SK-N-SH (cell line): ENCODE data around the gene NEMP2.

Source experiments
- CHD2 ChIP-seq: fragments of 150-350 bp; IDR thresholded peaks from 2 replicates; pipeline ENCODE4 v1.6.1; 2018; ENCODE audit warnings: low read length; ENCODE audit not compliant: partially characterized antibody
- EP300 ChIP-seq, 2 experiments: IDR thresholded peaks; 2 replicates each; pipeline versions ENCODE4 v1.4.0 to v1.6.1; 2012; ENCODE audit warnings: borderline replicate concordance in 1 of 2, low read depth in 1 of 2, low read length in 1 of 2
- MXI1 ChIP-seq: IDR thresholded peaks from 2 replicates; pipeline ENCODE4 v1.6.1; 2012; ENCODE audit warnings: mild to moderate bottlenecking, low read depth, low read length, improper control_type of control experiment
- POLR2AphosphoS5 ChIP-seq: IDR thresholded peaks from 2 replicates; pipeline ENCODE4 v1.6.1; 2012; ENCODE audit warnings: low read depth, low read length
- TF ChIP-seq, protein P1 (sequence below): fragments of 200-600 bp; sonication (generic); IDR thresholded peaks from 2 replicates; pipeline ENCODE4 v1.6.1; 2017; ENCODE audit warnings: antibody characterized with exemption, mild to moderate bottlenecking, moderate library complexity

- TF ChIP-seq, protein P1, sequence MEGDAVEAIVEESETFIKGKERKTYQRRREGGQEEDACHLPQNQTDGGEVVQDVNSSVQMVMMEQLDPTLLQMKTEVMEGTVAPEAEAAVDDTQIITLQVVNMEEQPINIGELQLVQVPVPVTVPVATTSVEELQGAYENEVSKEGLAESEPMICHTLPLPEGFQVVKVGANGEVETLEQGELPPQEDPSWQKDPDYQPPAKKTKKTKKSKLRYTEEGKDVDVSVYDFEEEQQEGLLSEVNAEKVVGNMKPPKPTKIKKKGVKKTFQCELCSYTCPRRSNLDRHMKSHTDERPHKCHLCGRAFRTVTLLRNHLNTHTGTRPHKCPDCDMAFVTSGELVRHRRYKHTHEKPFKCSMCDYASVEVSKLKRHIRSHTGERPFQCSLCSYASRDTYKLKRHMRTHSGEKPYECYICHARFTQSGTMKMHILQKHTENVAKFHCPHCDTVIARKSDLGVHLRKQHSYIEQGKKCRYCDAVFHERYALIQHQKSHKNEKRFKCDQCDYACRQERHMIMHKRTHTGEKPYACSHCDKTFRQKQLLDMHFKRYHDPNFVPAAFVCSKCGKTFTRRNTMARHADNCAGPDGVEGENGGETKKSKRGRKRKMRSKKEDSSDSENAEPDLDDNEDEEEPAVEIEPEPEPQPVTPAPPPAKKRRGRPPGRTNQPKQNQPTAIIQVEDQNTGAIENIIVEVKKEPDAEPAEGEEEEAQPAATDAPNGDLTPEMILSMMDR, result no peak
- TF ChIP-seq MXI1 (no peak), POLR2AphosphoS5 (no peak), EP300 (IDR thresholded peaks at IDR 0.05; ENCODE audit: borderline replicate concordance in 1 of 2, low read depth in 1 of 2, low read length in 1 of 2) (peak in 1 of 2 experiments; percentile 83; a peak in 2 of 4 replicates), CHD2 (peak; percentile 18)
Observed at GRCh38 chr2:190470256-190470826, 64.2 kb downstream of the NEMP2 start.
